ENCODE measurements around the gene GPER1.
"Not testable (repeated sequence)": the region's sequence is repeated elsewhere in the genome, so short reads cannot be mapped to it uniquely, and the experiment has no call there.

The GPER1 gene

DNA sequence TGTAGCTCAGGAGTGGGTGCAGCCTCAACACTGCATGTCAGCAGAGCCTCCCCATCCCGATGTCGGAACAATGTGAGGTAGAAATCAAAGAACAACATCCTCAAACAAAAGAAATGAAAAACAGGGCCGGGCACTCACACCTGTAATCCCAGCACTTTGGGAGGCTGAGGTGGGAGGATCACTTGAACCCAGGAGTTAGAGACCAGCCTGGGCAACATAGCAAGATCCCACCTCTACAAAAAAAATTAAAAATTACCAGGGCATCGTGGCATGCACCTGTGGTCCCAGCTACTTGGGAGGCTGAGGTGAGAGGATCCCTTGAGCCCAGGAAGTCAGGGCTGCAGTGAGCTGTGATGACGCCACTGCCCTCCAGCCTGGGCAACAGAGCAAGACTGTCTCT lies 55.1 kb downstream of the GPER1 start:
- DNase-seq (ENCODE audit: low read depth in 2 of 2): not testable (repeated sequence)
